Measurements from ENCODE around the gene ANGPTL4.
"Not testable (repeated sequence)": the region's sequence is repeated elsewhere in the genome, so short reads cannot be mapped to it uniquely, and the experiment has no call there.

ANGPTL4 gene

DNA sequence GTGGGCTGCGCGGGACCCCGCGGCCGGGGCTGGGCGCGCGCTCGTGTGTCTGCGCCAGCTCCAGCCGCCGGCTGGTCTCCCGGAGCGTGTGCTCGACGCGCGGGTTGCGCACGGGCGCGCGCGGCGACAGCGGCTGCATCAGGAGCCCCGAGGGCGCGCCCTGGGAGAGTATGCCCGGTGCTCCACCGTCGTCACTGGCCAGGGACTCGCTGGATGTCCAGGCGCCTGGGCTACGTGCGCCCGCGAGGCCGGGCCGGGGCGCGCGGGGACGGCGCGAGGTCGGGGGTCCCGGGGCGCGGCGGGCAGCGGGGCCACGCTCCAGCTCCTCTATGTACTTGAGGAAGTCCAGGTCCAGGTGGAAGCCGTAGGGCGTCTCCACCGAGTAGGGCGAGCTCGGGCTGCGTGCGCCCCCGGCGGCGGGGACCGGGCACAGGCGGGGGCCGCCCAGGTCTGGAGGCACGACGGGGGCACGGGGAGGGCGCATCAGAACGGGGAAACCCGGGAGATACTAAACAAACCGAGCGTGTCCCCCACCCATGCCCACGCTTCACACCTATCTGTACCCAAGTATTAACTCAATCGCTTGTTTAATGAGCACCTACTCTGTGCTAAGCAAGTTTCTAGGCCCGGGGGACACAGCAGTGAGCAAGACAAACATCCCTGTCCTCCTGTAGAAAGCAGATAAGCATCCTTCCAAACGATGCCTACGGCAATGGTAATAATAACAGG, 28.4 kb upstream of the ANGPTL4 start:
- POLR2A ChIA-PET, result interaction anchor here (0.6 to 4.4 kb wide), 3 partner anchors 13 to 178 kb away, joined by 3 to 30 read pairs (median 4); partner anchors contain the start of genes NDUFA7, RAB11B, RPS28 and ZNF414
- CTCF ChIA-PET, result interaction anchor here (1.0 to 1.1 kb wide), 2 partner anchors 18 kb away, joined by 3 read pairs; no protein-coding TSS in a partner anchor
- TF ChIP-seq FOXK2 (IDR thresholded peaks at IDR 0.05) (no peak), HDGF (IDR thresholded peaks at IDR 0.05; ENCODE audit: borderline replicate concordance) (no peak), L3MBTL2 (conservative IDR thresholded peaks at IDR 0.05) (no peak), CTBP1 (IDR thresholded peaks at IDR 0.05; ENCODE audit: borderline replicate concordance) (no peak), FOXA1 (IDR thresholded peaks at IDR 0.05) (no peak), LEF1 (IDR thresholded peaks at IDR 0.05; ENCODE audit: borderline replicate concordance) (no peak), SUZ12 (IDR thresholded peaks at IDR 0.05) (no peak), SP1 (IDR thresholded peaks at IDR 0.05) (no peak)
- no peak for DNase-seq (ENCODE audit: extremely low spot score)

DNA sequence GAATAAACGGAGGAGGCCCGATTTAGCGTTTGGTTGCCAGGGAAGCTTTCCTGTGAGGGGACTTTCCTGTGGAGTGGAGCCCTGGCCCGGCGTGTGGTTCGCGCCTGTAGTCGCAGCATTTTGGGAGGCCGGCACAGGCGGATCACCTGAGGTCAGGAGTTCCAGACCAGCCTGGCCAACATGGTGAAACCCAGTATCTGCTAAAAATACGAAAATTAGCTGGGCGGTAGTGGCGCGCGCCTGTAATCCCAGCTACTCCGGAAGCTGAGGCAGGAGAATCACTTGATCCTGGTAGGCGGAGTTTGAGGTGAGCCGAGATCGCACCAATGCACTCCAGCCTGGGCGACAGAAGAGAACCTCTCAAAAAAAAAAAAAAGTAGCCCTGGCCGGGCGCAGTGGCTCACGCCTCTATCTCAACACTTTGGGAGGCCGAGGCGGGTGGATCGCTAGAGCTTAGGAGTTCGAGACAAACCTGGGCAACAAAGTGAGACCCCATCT, 27.8 kb upstream of the ANGPTL4 start:
- CTCF ChIA-PET, result interaction anchor here (1.1 kb wide), 1 partner anchor 17 kb away, joined by 3 read pairs; no protein-coding TSS in a partner anchor
- TF ChIP-seq LEF1 (IDR thresholded peaks at IDR 0.05; ENCODE audit: borderline replicate concordance) (no peak), ARNT (IDR thresholded peaks at IDR 0.05) (no peak), ZNF384 (IDR thresholded peaks at IDR 0.05) (no peak), TARDBP (IDR thresholded peaks at IDR 0.05) (no peak), BHLHE40 (IDR thresholded peaks at IDR 0.05; ENCODE audit: borderline replicate concordance) (no peak), HDGF (IDR thresholded peaks at IDR 0.05; ENCODE audit: borderline replicate concordance) (no peak), FOXK2 (IDR thresholded peaks at IDR 0.05) (no peak), ELF4 (IDR thresholded peaks at IDR 0.05) (no peak), NFRKB (IDR thresholded peaks at IDR 0.05) (no peak), FOXA1 (IDR thresholded peaks at IDR 0.05) (no peak), SUZ12 (IDR thresholded peaks at IDR 0.05) (no peak), L3MBTL2 (conservative IDR thresholded peaks at IDR 0.05) (no peak), SP1 (IDR thresholded peaks at IDR 0.05) (no peak), CTBP1 (IDR thresholded peaks at IDR 0.05; ENCODE audit: borderline replicate concordance) (no peak), FOXM1 (IDR thresholded peaks at IDR 0.05; ENCODE audit: borderline replicate concordance) (no peak)
- TF ChIP-seq, protein P1, sequence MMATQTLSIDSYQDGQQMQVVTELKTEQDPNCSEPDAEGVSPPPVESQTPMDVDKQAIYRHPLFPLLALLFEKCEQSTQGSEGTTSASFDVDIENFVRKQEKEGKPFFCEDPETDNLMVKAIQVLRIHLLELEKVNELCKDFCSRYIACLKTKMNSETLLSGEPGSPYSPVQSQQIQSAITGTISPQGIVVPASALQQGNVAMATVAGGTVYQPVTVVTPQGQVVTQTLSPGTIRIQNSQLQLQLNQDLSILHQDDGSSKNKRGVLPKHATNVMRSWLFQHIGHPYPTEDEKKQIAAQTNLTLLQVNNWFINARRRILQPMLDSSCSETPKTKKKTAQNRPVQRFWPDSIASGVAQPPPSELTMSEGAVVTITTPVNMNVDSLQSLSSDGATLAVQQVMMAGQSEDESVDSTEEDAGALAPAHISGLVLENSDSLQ (IDR thresholded peaks at IDR 0.05), result no peak
- POLR2A ChIA-PET, result interaction anchor here (0.6 to 4.4 kb wide), 2 partner anchors 14 to 54 kb away, joined by 3 to 30 read pairs; partner anchors contain the start of genes NDUFA7, RAB11B and RPS28
- no peak for DNase-seq (ENCODE audit: extremely low spot score)

DNA sequence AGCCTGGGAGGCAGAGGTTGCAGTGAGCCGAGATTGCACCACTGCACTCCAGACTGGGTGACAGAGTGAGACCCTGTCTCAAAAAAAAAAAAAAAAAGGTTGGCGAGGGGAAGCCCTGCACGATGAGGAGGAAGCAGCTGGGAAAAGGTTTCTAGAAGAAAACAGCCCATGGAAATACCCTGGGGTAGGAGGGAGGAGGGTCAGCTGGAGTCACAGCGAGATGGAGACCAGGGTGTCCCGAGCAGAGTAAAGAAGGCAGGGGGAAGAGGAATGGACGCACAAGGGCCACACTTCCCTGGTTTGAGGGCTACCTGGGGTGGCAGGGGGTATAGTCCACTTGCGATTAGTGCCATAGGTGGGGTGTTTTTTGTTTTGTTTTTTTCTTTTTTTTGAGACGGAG, 27.3 kb upstream of the ANGPTL4 start:
- POLR2A ChIA-PET, result interaction anchor here (4.4 kb wide), 1 partner anchor 14 kb away, joined by 30 read pairs; the partner anchor contains the start of genes NDUFA7 and RPS28
- no peak for DNase-seq (ENCODE audit: extremely low spot score)
- TF ChIP-seq SP1 (IDR thresholded peaks at IDR 0.05), result no peak
- TF ChIP-seq FOXM1 (IDR thresholded peaks at IDR 0.05; ENCODE audit: borderline replicate concordance), result no peak
- TF ChIP-seq FOXK2 (IDR thresholded peaks at IDR 0.05), result no peak
- TF ChIP-seq HDGF (IDR thresholded peaks at IDR 0.05; ENCODE audit: borderline replicate concordance), result no peak
- no peak for TF ChIP-seq TARDBP (IDR thresholded peaks at IDR 0.05)
- no peak for TF ChIP-seq BHLHE40 (IDR thresholded peaks at IDR 0.05; ENCODE audit: borderline replicate concordance)
- no peak for TF ChIP-seq ARNT (IDR thresholded peaks at IDR 0.05)
- CTCF ChIA-PET, result interaction anchor here (0.6 to 1.1 kb wide), 2 partner anchors 17 to 250 kb away, joined by 3 to 4 read pairs; no protein-coding TSS in a partner anchor

DNA sequence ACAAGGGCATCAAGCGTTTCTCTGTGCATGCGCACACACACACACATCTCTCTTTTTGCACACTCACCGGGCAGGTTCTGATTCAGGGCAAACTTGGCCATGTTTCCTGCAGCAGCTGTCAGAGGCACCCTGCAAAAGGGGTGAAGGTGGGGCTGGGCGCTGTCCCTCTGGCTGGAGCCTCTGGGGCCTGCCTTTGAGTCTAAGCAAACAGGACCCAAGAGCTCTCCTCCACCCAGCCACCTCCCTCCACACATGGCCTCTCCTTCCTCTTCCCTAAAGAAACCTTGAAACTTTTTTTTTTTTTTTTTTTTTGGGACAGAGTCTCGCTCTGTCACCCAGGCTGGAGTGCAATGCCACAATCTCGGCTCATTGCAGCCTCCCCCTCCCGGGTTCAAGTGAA, 26.2 kb upstream of the ANGPTL4 start:
- CTCF ChIA-PET, result no interaction called here

DNA sequence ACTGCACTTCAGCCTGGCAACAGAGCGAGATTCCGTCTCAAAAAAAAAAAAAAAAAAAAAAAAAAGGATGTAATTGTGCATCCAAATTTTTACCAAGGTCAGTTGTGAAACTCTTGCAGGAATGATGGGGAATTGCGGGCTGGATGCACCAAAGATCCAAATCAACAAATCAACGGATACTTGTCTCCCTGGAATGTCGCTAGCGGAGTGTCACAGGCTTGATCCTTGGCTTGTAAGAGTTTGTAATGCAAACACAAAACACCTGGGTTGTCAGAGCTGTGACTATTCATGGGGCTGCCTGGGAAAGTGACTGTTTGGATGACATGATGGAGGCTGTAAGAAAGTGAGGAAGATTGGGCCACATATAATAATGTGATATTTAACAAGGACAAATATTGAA, 25.1 kb upstream of the ANGPTL4 start:
- TF ChIP-seq L3MBTL2 (conservative IDR thresholded peaks at IDR 0.05) (no peak), FOXM1 (IDR thresholded peaks at IDR 0.05; ENCODE audit: borderline replicate concordance) (no peak), TARDBP (IDR thresholded peaks at IDR 0.05) (no peak), ARNT (IDR thresholded peaks at IDR 0.05) (no peak), NFRKB (IDR thresholded peaks at IDR 0.05) (no peak), CTBP1 (IDR thresholded peaks at IDR 0.05; ENCODE audit: borderline replicate concordance) (no peak), LEF1 (IDR thresholded peaks at IDR 0.05; ENCODE audit: borderline replicate concordance) (no peak), FOXK2 (IDR thresholded peaks at IDR 0.05) (no peak), SP1 (IDR thresholded peaks at IDR 0.05) (no peak), BHLHE40 (IDR thresholded peaks at IDR 0.05; ENCODE audit: borderline replicate concordance) (no peak), SUZ12 (IDR thresholded peaks at IDR 0.05) (no peak)
- ChIA-PET POLR2A (no interaction called here), CTCF (no interaction called here)
- no peak for DNase-seq (ENCODE audit: extremely low spot score)

More for the DNA sequence above, 26.2 kb upstream of the ANGPTL4 start:
- no peak for DNase-seq (ENCODE audit: extremely low spot score)
- POLR2A ChIA-PET, result no interaction called here
- TF ChIP-seq, protein P1 (IDR thresholded peaks at IDR 0.05), result no peak
- TF ChIP-seq NFRKB (IDR thresholded peaks at IDR 0.05) (no peak), ZNF384 (IDR thresholded peaks at IDR 0.05) (no peak), FOXK2 (IDR thresholded peaks at IDR 0.05) (no peak), SUZ12 (IDR thresholded peaks at IDR 0.05) (no peak)

DNA sequence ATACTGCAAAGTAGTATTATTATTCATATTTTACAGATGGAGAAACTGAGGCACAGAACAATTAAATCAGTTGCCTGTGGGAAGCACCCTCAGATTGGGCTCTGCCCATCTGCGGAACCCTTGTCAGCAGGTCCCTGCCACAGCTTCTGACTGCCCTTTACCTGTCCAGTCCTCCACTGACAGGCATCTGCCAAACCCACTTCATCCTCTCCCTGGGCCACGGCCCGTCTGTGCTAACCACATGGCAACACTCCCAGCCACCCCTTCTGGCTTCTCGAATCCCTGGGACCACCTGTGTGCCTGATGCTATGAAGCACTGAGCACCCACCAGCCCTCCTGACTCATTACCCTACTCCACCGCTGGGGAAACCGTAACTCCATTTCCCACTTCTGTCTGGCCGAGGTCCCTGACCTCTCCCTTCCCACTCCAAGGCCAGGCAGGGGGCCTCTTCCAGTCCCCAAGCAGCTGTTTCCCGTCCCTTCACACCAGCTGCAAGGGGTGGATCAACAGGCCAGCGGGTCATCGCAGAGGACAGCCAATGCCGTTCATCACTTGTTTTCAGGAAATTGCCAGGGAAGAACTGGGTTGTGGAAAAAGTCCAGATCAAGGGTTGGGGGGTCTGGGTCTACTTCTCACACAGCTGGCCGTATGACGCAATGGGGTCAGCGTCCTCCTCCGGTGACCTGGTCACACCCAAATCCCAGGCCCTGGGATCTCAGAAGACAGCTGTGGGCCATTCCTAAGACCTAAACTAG, 23.4 kb upstream of the ANGPTL4 start:
- TF ChIP-seq LEF1 (IDR thresholded peaks at IDR 0.05; ENCODE audit: borderline replicate concordance) (no peak), SUZ12 (IDR thresholded peaks at IDR 0.05) (no peak), BHLHE40 (IDR thresholded peaks at IDR 0.05; ENCODE audit: borderline replicate concordance) (no peak), ELF4 (IDR thresholded peaks at IDR 0.05) (no peak), FOXK2 (IDR thresholded peaks at IDR 0.05) (no peak), SP1 (IDR thresholded peaks at IDR 0.05) (no peak), CTBP1 (IDR thresholded peaks at IDR 0.05; ENCODE audit: borderline replicate concordance) (no peak), L3MBTL2 (conservative IDR thresholded peaks at IDR 0.05) (no peak)
- ChIA-PET CTCF (interaction anchor here (1.3 kb wide), 1 partner anchor 106 kb away, joined by 3 read pairs; no protein-coding TSS in a partner anchor), POLR2A (interaction anchor here (1.3 kb wide), 1 partner anchor 104 kb away, joined by 3 read pairs; the partner anchor contains the start of gene HNRNPM)
- DNase-seq (ENCODE audit: extremely low spot score), result no peak

DNA sequence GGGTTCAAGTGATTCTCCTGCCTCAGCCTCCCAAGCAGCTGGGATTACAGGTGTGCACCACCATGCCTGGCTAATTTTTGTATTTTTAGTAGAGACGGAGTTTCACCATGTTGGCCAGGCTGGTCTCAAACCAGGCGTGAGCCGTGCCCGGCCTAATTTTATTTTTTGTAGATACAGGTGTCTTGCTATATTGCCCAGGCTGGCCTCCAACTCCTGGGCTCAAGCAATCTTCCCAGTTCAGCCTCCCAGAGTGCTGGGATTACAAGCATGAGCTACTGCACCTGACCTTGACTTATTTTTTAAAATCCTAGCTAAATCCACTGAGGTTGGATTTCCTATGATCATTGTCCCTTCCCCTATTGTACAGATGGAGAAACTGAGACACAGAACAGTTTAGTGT, 22.5 kb upstream of the ANGPTL4 start:
- POLR2A ChIA-PET, result interaction anchor here (1.3 kb wide), 1 partner anchor 103 kb away, joined by 3 read pairs; the partner anchor contains the start of gene HNRNPM
- CTCF ChIA-PET, result interaction anchor here (1.3 kb wide), 1 partner anchor 105 kb away, joined by 3 read pairs; no protein-coding TSS in a partner anchor
- DNase-seq (ENCODE audit: extremely low spot score), result not testable (repeated sequence)
